GM19351 (cell line): ENCODE measurements around the gene ZFP91.

Experiments used
- ATAC-seq: cut with Tn5 transposase; IDR thresholded peaks from one replicate; pipeline ENCODE4 v1.9.1; 2021; ENCODE audit warnings: mild to moderate bottlenecking, moderate library complexity; ENCODE audit not compliant: unreplicated experiment

Gene ZFP91

DNA sequence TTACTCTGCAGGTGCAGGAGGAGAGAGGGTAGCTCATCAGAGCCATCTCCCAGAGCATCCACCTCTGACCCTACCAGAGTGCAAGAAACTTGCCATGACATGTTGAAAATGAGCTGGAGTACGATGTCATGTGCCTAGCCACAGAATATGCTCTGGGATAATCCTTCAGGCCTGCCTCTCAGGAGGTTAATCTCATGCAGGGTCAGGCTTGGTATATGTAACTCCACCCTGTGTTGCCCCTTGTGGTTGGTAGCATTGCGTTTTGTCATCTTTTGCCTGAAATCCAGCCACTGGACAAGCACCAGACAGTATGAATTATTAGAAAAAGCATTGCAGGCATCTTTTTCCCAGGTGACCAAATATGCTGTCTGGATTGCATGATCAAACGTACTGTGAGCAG is 79.8 kb downstream of the ZFP91 start:
- ATAC-seq, result no peak

GRCh38 chr11:58659404-58659803 is 80.5 kb downstream of the ZFP91 start:
- no peak for ATAC-seq

DNA sequence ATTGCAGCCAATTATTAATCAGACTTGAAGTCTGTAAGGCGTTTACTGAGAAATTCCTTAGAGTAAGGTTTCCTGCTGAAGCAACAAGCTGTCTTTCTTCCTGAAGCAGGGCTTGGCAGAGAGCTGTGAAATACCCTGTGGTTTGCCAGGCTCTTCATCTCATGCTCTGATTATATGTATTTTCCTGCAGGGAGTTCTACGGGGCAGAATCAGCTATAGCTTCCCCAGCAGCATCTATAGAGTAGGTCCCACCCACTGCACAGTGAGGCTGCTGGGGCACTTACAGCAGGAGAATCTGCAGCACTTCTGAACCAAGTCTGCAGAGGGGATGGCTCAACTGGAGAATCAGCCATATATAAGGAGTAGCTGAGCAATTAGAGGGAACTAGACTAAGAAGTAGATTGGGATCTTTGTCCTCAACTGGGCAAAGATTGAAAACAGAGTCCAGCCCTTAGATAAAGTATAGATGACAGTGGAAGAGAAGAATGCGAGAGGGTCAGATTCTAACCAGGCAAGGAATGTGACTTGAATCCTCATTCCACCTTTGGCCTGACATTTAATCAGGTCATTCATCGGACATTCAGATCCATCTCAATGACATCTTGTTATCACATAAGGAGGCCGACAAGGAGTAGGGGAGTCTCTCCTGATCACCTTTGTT is 81.2 kb downstream of the ZFP91 start:
- no peak for ATAC-seq
